CD4-positive, alpha-beta T cell treated with Interleukin-4 for 4 hours (primary cell): ENCODE data around the gene HOXD3.

Experiments
- DNase-seq: peaks from one replicate; pipeline ENCODE4 v3.0.0-alpha.2; 2020

HOXD3 gene

DNA sequence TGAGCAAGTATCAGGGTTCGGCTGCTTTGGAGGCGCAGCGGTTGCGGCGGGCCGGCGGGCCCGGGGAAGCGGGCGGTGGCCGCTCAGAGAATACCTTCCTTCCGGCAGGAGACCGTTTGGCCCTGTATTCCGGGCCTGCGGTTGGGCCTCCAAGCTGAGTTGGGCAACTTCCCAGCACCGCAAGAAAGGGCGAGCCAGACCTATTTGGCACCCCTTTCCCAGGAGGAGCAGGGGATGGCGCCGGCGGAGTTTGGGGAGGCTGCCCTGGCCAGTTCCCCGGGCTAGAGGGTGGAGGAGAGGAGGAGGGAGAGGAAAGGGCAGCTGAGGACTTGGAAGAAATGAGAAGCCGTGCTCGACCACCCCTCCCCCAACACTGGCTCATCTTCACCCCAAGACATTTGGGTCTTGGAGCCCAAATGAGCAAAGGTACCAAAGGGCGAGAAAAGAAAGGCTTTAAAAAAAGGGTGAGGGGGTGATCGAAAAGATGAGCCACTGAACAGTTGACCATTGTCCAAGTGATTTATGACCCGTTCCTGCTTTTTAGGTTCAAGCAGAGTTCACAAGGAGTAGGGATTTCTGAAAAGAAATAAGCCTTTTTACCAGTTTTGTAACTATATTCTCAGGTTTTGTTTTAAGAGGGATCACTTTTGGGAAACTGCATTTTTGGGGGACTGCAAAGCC, 8.4 kb downstream of the HOXD3 start:
- no peak for DNase-seq

GRCh38 chr2:176166272-176166671, 9.2 kb downstream of the HOXD3 start:
- DNase-seq: no peak

DNA sequence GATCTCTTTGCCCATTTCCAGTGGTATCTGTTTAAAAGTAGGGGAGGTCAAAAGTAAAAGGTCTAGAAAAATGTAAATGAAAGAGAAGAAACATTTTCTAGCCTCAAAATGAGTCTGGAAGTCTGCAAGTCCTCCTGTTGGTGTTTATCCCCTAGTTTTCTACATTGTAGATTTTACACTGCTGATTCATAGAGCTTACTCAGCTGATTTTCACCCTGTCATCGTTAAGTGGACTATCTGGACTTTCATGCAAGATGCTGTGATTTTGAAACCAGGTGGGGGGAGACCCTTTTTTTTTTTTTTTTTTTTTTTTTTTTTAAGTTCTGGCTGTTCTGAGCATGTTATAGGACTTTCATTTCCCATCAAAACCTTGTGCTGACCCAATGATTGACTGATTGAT, 10.3 kb downstream of the HOXD3 start:
- no peak for DNase-seq

- DNase-seq: no peak
These were observed 12.1 kb downstream of the HOXD3 start for GRCh38 chr2:176169181-176169580.

DNA sequence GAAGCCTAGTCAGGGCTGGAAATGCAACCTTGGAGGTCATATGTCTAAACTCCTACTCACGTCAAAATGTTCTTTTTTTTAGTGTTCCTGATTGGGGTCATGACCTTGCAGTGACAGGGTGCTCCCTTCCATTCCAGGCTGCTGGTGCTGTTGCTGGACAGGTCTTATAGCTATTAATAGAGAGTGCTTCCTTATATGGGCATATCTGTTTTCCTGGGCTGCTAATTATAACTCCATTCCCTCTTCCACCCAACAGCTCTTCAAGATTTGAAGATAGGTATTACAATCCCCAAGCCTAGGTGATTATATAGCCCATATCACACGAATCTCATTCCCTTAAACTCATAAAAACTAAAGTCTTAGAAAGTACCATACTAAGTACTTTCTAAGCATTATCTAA, 12.6 kb downstream of the HOXD3 start:
- no peak for DNase-seq

- no peak for DNase-seq
These were observed 13.6 kb downstream of the HOXD3 start for GRCh38 chr2:176170602-176171305.

GRCh38 chr2:176171351-176172006, 14.4 kb downstream of the HOXD3 start:
- no peak for DNase-seq

DNA sequence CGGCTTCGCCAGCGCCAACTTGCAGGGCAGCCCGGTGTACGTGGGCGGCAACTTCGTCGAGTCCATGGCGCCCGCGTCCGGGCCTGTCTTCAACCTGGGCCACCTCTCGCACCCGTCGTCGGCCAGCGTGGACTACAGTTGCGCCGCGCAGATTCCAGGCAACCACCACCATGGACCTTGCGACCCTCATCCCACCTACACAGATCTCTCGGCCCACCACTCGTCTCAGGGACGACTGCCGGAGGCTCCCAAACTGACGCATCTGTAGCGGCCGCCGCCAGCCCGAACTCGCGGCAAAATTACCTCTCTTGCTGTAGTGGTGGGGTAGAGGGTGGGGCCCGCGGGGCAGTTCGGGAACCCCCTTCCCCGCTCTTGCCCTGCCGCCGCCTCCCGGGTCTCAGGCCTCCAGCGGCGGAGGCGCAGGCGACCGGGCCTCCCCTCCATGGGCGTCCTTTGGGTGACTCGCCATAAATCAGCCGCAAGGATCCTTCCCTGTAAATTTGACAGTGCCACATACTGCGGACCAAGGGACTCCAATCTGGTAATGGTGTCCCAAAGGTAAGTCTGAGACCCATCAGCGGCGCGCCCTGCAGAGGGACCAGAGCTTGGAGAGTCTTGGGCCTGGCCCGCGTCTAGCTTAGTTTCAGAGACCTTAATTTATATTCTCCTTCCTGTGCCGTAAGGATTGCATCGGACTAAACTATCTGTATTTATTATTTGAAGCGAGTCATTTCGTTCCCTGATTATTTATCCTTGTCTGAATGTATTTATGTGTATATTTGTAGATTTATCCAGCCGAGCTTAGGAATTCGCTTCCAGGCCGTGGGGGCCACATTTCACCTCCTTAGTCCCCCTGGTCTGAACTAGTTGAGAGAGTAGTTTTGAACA, 15.1 kb downstream of the HOXD3 start:
- no peak for DNase-seq

DNA sequence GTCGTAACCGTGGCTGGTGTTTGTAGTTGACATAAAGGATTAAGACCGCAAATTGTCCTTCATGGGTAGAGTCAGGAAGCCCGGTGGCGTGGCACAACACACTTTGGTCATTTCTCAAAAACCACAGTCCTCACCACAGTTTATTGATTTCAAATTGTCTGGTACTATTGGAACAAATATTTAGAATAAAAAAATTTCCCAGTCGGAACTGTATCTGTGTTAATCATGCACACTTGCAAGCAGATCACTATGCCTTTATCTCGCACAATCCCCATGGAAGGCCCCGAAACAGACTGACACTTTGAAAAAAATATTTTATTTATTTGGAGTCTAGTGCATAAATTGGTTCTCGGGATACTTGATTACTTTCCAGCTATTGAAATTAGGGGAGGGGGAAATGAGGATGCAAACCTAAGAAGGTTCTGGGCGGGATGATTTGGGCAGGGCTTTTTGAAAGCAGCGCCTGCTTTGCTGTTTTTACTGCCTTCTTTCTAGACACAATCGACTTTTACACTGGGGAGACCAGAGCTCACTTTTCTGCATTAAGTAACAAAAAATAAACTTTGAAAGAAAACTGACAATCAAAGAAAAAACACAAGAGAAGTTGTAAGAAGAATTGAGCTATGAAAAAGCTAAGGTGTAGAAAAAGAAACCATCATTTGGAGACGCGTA, 15.9 kb downstream of the HOXD3 start:
- DNase-seq: no peak

- DNase-seq: no peak
These were observed 16.7 kb downstream of the HOXD3 start for GRCh38 chr2:176173567-176174381.

DNA sequence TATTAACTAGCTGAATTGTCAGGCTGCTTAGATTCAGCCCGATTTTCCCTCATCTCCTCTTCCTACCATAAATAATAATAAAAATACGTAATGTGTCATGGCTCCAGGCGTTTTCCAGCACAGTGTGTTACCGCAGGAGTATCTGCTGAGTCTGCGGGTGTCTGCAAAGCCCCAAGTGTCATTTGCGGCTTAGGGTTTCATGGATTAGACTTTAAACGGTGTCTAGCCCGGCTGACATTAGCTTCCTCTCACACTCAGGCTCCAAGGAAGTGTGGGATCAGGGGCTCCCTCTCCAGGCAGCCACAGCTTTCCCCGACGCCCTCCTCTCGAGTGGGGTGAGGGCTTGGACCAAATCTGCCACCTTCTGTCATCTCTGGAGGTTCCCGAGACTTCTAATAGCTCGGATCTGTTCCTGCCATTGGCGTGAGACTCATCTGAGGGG, 17.3 kb downstream of the HOXD3 start:
- DNase-seq: no peak

DNA sequence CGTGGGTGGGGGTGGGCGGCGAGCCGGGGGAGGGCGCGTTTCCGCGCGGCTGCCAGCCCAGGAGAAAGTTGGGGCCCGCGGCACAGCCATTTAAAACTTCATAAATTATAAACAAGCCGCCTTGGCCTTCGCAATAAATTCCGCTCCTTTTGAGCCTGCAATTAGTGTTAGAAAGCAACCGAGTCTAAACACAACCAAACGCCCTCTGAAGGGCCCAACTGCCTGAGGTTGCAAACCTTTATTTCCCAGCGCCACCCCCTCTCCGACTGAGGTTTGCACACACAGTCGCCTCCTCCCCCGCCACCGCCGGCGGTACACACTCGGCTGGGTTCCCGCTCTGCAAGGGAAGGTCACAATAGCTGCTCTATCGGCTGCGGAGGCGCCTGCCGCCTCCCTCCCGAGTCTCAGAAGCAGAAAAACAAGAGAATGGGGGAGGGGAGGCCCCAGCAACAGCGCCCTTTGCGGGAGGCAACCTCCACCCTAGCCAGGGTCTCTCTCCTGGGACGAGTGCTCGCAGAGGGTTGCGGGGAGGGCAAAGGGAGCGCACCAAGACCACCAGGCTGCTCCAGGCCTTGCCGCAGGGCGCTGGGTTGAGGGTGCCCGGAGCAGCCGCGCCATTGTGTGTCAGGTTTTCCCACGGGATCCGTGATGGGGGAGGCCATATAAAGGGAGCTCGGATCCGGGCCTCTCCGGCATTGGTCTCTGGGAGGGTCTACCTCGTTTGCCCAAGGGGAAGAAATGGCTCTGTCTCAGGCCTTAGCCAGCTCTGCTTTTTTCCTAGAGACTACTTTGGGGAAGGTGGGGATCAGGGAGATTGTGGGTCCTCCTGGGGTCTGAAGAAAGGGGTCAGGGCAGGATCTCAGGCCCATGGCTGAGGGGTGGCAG, 18.0 kb downstream of the HOXD3 start:
- DNase-seq: no peak

DNA sequence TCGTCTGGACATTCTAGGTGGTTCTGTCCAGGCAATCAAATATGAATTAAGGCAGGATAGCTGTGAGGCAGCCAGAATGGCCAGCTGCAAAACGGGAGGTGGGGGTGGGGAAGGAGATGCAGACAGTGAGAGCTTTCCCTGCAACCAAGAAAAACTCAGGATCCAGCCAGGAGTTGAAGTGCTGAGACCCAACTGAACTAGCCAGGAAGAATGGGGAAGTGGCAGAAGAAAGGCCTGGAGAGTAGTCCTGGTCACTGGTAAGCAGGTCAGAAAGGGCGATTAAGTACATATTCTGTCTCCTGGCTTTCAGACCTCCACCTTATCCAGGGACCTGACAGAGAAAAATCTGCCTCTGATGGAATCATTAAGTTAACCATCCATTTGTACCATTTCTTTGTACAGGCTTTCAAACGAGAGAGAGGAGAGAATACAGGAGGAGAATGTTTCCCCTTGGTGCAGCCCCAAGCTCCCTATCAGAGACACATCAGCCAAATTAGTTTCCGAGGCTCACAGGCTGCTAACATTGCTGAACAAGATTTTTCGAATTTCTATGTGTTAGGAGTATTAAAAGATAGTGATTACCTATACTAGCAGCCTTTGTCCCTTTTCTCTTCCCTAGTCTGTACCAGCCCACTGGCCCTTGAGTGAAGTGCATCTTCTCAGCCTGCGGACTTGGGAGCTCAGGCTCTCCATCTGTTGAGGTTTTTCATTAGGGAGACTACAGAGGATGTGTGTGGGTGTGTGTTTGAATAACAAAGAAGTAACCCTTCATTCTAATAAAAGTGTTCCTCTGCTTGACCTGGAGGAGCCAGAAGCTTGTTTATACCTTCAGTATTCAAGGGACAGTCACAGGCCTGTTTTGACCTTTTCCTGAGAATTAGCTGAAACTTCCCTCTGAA, 18.9 kb downstream of the HOXD3 start:
- no peak for DNase-seq

GRCh38 chr2:176177580-176178037, 20.5 kb downstream of the HOXD3 start:
- no peak for DNase-seq

DNA sequence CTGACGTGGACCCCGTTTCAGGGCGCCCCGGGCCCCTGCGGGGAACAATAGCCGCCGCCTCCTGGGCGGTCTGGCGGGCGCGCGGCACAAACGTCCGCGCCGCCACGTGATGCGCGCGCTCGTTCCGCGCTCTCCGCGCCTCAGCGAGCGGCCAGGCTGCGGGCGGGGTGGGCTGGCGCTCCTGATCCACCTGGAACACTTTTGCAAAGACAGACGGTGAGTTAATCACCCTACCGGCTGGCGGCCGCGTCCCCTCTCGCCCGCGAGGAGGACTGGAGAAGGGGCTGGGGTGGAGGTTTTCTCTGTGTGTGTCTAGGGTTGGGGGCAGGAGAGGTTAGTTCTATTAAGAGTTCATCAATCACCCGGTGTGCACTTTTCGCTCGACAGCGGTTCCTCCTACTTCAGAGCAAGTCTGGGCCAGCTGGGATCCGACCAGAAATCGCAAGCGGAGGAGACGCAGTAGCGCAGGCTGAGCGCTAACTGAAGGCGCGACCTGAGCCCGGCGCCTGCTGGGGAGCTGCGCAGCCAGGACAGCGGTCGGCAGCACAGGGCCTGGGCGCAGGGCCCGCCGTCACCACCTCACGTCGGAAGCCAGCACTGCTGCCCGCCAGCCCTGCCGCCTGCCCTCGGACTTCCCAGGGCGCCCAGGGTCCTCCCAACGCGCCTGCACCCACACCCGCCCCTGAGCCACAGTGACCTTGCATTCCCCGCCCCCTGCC, 21.1 kb downstream of the HOXD3 start:
- no peak for DNase-seq

DNA sequence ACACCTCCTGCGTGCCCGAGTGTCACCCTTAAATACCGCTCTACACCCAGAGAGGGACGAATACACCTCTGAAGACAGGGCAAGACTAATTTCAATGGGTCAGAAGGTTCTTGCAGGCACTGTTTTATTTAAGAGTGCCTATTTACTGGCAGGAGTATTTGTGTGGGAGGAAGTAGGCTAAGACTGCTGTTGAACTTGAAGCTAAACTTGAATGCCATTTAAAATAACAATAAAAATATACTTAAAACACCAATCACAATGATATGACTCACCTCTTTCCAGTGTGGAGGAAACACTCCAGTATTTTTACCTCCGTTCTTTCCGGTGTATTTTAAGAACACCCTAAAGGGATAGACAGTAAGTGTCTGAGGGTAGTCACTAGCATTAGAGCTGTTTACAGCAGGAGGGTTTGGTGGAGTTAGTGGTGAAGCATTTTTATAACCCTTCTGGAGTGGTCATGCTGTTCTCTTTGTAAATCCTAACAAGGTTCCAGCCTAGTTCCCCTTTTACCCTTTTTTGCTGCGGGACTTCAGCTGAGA, 21.7 kb downstream of the HOXD3 start:
- DNase-seq: no peak

DNA sequence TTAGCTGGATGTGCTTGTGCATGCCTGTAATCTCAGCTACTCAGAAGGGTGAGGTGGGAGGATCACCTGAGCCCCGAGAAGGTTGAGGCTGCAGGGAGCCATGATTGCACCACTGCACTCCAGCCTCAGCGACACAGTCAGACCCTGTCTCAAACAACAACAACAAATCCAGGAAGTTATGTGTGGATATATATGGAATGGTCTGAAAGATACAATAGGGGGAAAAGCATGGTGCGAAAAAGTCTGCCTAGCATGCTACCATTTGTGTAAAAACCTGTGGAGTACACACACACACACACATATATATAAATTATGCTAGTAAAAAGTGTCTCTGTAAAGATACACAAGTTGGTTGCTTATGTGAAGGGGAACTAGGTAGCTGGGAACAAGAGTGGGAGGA, 24.4 kb downstream of the HOXD3 start:
- no peak for DNase-seq

GRCh38 chr2:176182671-176183070, 25.6 kb downstream of the HOXD3 start:
- DNase-seq: no peak
